ENCODE data around the gene NFIX.
"Not testable (repeated sequence)": the region's sequence is repeated elsewhere in the genome, so short reads cannot be mapped to it uniquely, and the experiment has no call there.

Gene NFIX

GRCh38 chr19:12994701-12995595 lies at the start of gene NFIX:
NFIX (plus strand) TSS chr19:12995475; CDS start chr19:12995838, 363 bp downstream.
- DNase-seq (ENCODE audit: low read depth, low spot score) = no peak

- peak; percentile 89 for DNase-seq (ENCODE audit: low read depth, low spot score)
Measured at GRCh38 chr19:12945479-12946091, 49.7 kb upstream of the NFIX start, which contains the start of gene RAD23A. RAD23A (plus strand) TSS chr19:12945862; CDS start chr19:12945949, 87 bp downstream.

GRCh38 chr19:12946092-12946721 lies 49.1 kb upstream of the NFIX start:
- no peak for DNase-seq (ENCODE audit: low read depth, low spot score)

DNA sequence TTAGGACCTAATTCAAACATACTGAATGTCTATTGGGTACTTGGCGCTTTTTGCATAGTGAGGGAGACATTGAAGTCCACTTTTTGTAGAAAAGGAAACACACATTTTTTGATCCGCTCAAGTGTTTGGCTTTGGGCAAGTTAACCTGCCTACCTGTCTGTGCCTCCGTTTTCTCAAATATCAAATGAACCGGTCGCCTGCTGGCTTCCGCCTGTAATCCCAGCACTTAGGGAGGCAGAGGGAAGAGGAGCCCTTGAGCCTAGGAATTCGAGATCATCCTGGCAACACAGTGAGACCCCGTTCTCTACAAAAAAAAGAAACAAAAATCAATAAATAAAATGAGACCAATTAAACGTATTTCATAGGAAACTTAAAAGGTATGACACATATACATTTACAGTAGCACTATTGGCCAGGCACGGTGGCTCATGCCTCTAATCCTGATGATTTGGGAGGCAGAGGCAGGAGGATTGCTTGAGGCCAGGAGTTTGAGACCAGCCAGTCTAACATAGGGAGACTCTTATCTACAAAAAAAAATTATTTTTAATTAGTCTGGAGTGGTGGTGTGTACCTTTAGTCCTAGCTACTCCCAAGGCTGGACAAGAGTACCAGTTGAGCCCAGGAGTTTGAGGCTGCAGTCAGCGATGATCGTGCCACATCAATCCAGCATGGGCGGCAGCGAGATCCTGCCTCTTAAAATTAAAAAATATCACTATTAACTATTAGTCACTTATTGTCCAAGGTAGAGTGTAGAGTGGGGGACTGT lies 48.4 kb upstream of the NFIX start:
- no peak for DNase-seq (ENCODE audit: low read depth, low spot score)

GRCh38 chr19:12947702-12948611 lies 47.3 kb upstream of the NFIX start:
- no peak for DNase-seq (ENCODE audit: low read depth, low spot score)

- no peak for DNase-seq (ENCODE audit: low read depth, low spot score)
Measured at GRCh38 chr19:12948612-12949362, 46.5 kb upstream of the NFIX start.

- no peak for DNase-seq (ENCODE audit: low read depth, low spot score)
Measured at GRCh38 chr19:12949363-12950283, 45.7 kb upstream of the NFIX start.

DNA sequence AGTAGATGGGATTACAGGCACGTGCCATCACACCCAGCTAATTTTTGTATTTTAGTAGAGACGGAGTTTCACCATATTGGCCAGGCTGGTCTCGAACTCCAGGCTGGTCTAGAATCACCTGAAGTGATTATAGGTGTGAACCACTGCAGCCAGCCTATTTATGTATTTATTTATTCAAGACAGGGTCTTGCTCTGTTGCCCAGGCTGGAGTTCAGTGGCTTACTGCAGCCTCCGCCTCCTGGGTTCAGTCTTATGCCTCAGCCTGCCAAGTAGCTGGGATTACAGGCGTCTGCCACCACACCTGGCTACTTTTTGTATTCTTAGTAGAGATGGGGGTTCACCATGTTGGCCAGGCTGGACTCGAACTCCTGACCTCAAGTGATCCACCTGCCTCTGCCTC lies 43.2 kb upstream of the NFIX start:
- DNase-seq (ENCODE audit: low read depth, low spot score) = not testable (repeated sequence)

DNA sequence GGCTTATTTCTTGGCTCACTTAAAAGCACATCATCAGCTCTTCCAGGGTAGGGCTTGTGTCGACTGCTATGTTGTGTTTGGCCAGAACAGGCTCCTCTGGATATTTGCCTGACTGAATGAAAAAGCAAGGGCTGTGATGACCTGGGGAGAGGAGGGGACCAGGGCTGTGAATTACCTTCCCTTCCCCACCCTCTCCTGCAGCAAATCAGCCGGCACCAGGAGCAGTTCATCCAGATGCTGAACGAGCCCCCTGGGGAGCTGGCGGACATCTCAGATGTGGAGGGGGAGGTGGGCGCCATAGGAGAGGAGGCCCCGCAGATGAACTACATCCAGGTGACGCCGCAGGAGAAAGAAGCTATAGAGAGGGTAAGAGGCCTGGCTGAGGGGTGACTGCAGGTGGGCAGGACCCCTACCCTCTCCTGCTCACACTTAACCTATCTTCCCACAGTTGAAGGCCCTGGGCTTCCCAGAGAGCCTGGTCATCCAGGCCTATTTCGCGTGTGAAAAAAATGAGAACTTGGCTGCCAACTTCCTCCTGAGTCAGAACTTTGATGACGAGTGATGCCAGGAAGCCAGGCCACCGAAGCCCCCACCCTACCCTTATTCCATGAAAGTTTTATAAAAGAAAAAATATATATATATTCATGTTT lies 42.7 kb upstream of the NFIX start:
- DNase-seq (ENCODE audit: low read depth, low spot score) = no peak

DNA sequence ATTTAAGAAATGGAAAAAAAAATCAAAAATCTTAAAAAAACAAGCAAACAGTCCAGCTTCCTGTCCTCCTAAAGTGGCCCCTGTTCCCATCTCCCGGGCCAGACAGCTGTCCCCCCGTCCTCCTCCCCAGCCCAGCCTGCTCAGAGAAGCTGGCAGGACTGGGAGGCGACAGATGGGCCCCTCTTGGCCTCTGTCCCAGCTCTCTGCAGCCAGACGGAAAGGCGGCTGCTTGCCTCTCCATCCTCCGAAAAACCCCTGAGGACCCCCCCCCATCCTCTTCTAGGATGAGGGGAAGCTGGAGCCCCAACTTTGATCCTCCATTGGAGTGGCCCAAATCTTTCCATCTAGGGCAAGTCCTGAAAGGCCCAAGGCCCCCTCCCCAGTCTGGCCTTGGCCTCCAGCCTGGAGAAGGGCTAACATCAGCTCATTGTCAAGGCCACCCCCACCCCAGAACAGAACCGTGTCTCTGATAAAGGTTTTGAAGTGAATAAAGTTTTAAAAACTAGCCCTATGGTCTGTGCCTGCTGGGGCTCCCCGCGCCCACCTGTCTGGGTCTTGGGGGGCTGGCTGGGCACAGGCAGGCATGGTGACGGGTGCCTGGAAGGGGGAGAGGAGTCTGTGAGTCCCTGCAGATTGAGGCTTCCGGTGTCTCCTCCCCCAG lies 42.0 kb upstream of the NFIX start:
- DNase-seq (ENCODE audit: low read depth, low spot score) = no peak

DNA sequence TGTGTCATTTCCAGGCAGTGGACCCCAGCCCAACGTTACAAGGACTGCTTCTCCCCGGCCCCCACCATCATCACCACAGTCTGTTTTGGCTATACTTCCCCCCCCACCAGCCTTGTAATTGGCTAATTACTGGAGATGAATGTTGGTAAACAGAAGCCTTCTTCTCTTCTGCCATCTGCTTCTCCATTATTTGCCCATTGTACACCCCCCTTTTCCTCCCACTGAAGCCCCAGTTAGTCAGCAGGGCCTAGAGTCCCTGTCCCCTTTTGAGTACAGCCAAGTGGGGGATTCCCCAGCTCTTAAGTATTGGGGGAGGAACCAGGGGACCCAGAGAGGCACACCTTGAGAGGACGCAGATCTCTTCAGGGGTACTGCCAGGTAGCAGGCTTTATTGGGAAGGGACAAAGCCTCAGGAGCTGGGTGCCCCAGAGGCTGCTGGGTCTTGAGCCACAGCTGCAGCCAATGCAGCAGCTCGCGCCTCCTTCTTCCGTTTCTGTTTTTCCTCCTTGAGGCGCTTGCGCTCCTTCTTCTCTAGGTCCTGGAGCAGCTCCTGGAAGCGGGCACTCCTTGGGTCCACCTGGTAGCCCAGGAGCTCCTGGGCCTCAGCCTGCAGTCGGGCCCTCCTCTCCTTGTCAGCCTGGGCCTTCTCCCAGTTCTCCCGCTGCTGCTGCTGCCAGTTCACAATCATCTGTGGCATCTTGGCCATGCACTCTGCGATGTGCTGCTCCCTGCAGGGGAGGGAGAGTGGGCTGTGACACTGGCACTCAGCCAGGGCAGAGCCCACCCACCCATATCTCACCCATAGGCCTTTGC lies 41.3 kb upstream of the NFIX start:
- no peak for DNase-seq (ENCODE audit: low read depth, low spot score)

DNA sequence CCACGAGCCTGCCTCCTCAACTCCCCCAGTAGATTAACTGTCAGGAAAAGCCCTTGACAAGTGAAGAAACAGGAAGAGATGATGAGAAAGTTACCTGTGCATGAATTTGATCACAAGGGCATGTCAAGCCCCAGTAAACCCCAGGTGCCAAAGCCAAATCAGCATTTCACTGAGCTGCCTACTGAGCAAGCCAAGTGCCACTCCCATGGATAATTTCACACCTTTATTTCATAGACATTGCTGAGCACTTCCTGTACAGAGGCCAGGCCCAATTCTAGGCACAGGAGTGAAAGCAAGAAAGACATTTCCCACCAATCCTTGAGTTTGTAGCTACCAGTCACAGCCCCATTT lies 40.7 kb upstream of the NFIX start:
- DNase-seq (ENCODE audit: low read depth, low spot score) = no peak

DNA sequence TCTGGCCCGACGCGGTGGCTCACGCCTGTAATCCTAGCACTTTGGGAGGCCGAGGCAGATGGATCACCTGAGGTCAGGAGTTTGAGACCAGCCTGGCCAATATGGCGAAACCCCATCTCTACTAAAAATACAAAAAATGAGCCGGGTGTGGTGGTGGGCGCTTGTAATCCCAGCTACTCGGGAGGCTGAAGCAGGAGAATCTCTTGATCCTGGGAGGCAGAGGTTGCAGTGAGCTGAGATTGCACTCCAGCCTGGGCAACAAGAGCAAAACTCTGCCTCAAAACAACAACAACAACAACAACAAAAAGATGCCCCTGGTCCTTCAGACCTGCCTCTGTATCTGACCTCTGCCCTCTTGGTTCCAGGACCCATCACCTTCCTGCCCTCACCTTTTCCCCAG lies 39.7 kb upstream of the NFIX start:
- DNase-seq (ENCODE audit: low read depth, low spot score) = not testable (repeated sequence)

GRCh38 chr19:12955996-12956395 lies 39.3 kb upstream of the NFIX start:
- DNase-seq (ENCODE audit: low read depth, low spot score) = no peak

DNA sequence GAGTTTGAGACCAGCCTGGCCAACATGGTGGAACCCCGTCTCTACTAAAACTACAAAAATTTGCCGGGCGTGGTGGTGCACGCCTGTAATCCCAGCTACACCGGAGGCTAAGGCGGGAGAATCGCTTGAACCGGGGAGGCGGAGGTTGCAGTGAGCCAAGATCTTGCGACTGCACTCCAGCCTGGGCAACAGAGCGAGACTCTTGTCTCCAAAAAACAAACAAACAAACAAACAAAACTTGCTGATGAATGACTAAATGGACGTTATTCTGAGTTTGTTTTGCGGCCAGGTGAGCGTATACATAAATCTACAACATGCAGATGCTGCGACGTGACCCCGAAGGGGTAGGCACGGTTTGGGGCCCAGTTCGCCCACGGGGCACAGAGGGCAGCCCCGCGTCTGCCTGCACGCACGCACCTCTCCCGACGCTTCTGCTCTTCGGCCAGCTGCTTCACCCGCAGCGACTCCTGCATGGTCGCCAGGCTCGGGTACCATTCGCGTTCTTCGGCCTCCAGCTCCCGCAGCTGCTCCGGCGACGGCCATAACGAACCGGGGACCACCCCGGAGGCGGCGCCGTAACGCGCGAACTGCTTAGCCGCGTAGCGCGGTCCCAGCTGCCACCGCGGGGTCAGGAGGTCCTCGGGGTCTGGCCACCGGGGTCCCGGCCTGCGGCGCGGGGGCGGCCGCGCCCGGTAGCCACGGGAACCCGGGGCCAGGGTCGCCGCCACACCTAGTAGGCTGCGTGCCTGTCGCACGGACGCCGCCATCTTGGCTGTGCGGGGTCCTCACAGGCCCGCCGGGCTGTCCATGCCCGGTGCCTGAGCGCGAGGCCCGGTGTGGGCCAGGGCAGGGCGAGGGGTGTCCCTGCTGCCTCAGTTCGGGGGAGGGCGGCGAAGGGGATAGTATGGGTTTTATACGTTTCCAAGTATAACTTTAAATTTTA lies 38.6 kb upstream of the NFIX start, which contains the start of gene GADD45GIP1:
Gene GADD45GIP1, minus strand, starts transcription at position 778 of the 943 bp plus-strand sequence. Its CDS starts 11 bp downstream, at position 767.
- no peak for DNase-seq (ENCODE audit: low read depth, low spot score)
